HCT116 (cell line): ENCODE results near the gene ODF2L. TPM values are rescaled to one million over a fixed set of nuclear protein-coding genes. Genes with fewer than 3 reads are reported as not detected.

Experiments
- ATAC-seq: fragments of 200-7000 bp; cut with Tn5 transposase; 2 replicates; pipeline ENCODE4 v1.9.1; 2020; ENCODE audit warnings: mild to moderate bottlenecking, moderate library complexity
- BruUV-seq: library from RNA; stranded (reverse); fragments of 400-500 nt; replicated peaks from 2 replicates; lab custom pipeline; 2021; lab: Mats Ljungman, UMichigan
- CTCF ChIA-PET: fragments of 300-600 bp; sonication (Branson Sonifier 250); formaldehyde crosslinking; loops from one replicate; lab custom pipeline; 2021; ENCODE audit warnings: antibody characterized with exemption; lab: Charles Lee
- POLR2A ChIA-PET: fragments of 300-600, 350-600 bp; sonication (Branson Sonifier 250); formaldehyde crosslinking; loops from one replicate; lab custom pipeline; 2021; ENCODE audit warnings: antibody characterized with exemption; lab: Charles Lee
- RAD21 ChIA-PET, 2 experiments: fragments of 300-600 bp; sonication (Branson Sonifier 250); formaldehyde crosslinking; loops; one replicate each; lab custom pipeline; 2023; ENCODE audit warnings: low total read pairs in 2 of 2; ENCODE audit not compliant: uncharacterized antibody in 2 of 2, unreplicated experiment in 2 of 2, low non-redundant PET in 1 of 2; lab: Charles Lee
- DNase-seq: peaks from one replicate; pipeline ENCODE4 v3.0.0-alpha.2; 2010; ENCODE audit warnings: low read depth, low spot score
- H2AFZ ChIP-seq: fragments of 200-600 bp; shearing (Covaris generic), sonication (generic); 2 replicates; pipeline ENCODE4 v1.6.1; 2017; ENCODE audit warnings: low read depth, mixed run types, mixed read lengths, antibody characterized with exemption, low read length; ENCODE audit not compliant: poor library complexity, severe bottlenecking
- H3K27ac ChIP-seq: 2 replicates; pipeline ENCODE4 v1.5.1; 2012; ENCODE audit warnings: low read depth, low read length
- H3K27me3 ChIP-seq: fragments of 200-600 bp; sonication (generic); 2 replicates; pipeline ENCODE4 v1.6.1; 2016; ENCODE audit warnings: mixed run types, low read length, mixed read lengths; ENCODE audit not compliant: insufficient read depth
- H3K36me3 ChIP-seq, 2 experiments: fragments of 200-500 bp in 1 of 2; fragments of 200-600 bp in 1 of 2; sonication (Bioruptor generic) in 1 of 2; sonication (generic) in 1 of 2; 2 replicates each; pipeline versions ENCODE4 v1.5.1 to v1.6.1; 2014 to 2016; ENCODE audit warnings: low read length in 2 of 2, inconsistent platforms in 1 of 2, mixed read lengths in 1 of 2, mixed run types in 1 of 2; ENCODE audit not compliant: insufficient read depth in 2 of 2, control insufficient read depth in 1 of 2
- H3K4me1 ChIP-seq, 2 experiments: fragments of 200-600 bp in 1 of 2; sonication (generic) in 1 of 2; 2 replicates each; pipeline versions ENCODE4 v1.5.1 to v1.6.1; 2012 to 2017; ENCODE audit warnings: low read length in 2 of 2, inconsistent platforms in 1 of 2, mild to moderate bottlenecking in 1 of 2, mixed read lengths in 1 of 2, mixed run types in 1 of 2, moderate library complexity in 1 of 2; ENCODE audit not compliant: insufficient read depth in 2 of 2, control insufficient read depth in 1 of 2
- H3K4me2 ChIP-seq: fragments of 200-600 bp; sonication (generic); 2 replicates; pipeline ENCODE4 v1.6.1; 2017; ENCODE audit warnings: mixed run types, low read length, mixed read lengths
- H3K4me3 ChIP-seq, 2 experiments: fragments of 200-600 bp in 1 of 2; sonication (generic) in 1 of 2; replicated peaks in 1 of 2; 2 replicates each; pipeline ENCODE4 v1.5.1; 2011 to 2016; ENCODE audit warnings: low read length in 2 of 2, control low read depth in 1 of 2, low read depth in 1 of 2, mild to moderate bottlenecking in 1 of 2, mixed read lengths in 1 of 2, mixed run types in 1 of 2
- H3K79me2 ChIP-seq: fragments of 200-600 bp; sonication (generic); 2 replicates; pipeline ENCODE4 v1.6.1; 2017; ENCODE audit warnings: mild to moderate bottlenecking, mixed run types, low read length, moderate library complexity, mixed read lengths; ENCODE audit not compliant: insufficient read depth
- H3K9ac ChIP-seq: fragments of 200-600 bp; sonication (generic); 2 replicates; pipeline ENCODE4 v1.6.1; 2016; ENCODE audit warnings: low read length, mixed read lengths
- H3K9me2 ChIP-seq: fragments of 200-600 bp; sonication (generic), shearing (Covaris generic); 2 replicates; pipeline ENCODE4 v1.6.1; 2017; ENCODE audit warnings: mixed run types, mild to moderate bottlenecking, moderate library complexity; ENCODE audit not compliant: insufficient read depth
- H3K9me3 ChIP-seq, 2 experiments: fragments of 200-500 bp in 1 of 2; fragments of 200-600 bp in 1 of 2; sonication (Bioruptor generic) in 1 of 2; sonication (generic) in 1 of 2; 2 replicates each; pipeline ENCODE4 v1.6.1; 2014 to 2017; ENCODE audit warnings: low read length in 2 of 2, mixed read lengths in 2 of 2, inconsistent platforms in 1 of 2, low read depth in 1 of 2, mild to moderate bottlenecking in 1 of 2, mixed run types in 1 of 2, moderate library complexity in 1 of 2; ENCODE audit not compliant: control insufficient read depth in 1 of 2, insufficient read depth in 1 of 2
- H4K20me1 ChIP-seq: fragments of 200-600 bp; sonication (generic), shearing (Covaris generic); 2 replicates; pipeline ENCODE4 v1.6.1; 2017; ENCODE audit warnings: mixed run types, mild to moderate bottlenecking, moderate library complexity; ENCODE audit not compliant: insufficient read depth
- CBX3 ChIP-seq: IDR thresholded peaks from 2 replicates; pipeline ENCODE4 v1.6.1; 2012; ENCODE audit warnings: low read depth
- CEBPB ChIP-seq: IDR thresholded peaks from 2 replicates; pipeline ENCODE4 v1.6.1; 2012; ENCODE audit warnings: low read depth
- ELF1 ChIP-seq: IDR thresholded peaks from 2 replicates; pipeline ENCODE4 v1.6.1; 2012; ENCODE audit warnings: low read depth, borderline replicate concordance
- EZH2 ChIP-seq: fragments of 200-600 bp; sonication (generic); IDR thresholded peaks from 2 replicates; pipeline ENCODE4 v1.6.1; 2017; ENCODE audit warnings: antibody characterized with exemption, mixed run types
- EZH2phosphoT487 ChIP-seq: fragments of 200-600 bp; IDR thresholded peaks from 2 replicates; pipeline ENCODE4 v1.6.1; 2018; ENCODE audit warnings: antibody characterized with exemption, borderline replicate concordance
- POLR2A ChIP-seq: IDR thresholded peaks from 2 replicates; pipeline ENCODE4 v1.7.0; 2011; ENCODE audit warnings: borderline replicate concordance; ENCODE audit not compliant: insufficient read depth, insufficient read length; ENCODE audit errors: extremely low read depth
- POLR2AphosphoS5 ChIP-seq: IDR thresholded peaks from 2 replicates; pipeline ENCODE4 v1.6.1; 2011; ENCODE audit warnings: mild to moderate bottlenecking, low read depth, low read length, moderate library complexity
- RAD21 ChIP-seq: IDR thresholded peaks from 2 replicates; pipeline ENCODE4 v1.6.1; 2012; ENCODE audit warnings: low read depth, mild to moderate bottlenecking
- SIN3A ChIP-seq: IDR thresholded peaks from 2 replicates; pipeline ENCODE4 v1.6.1; 2012; ENCODE audit warnings: low read depth
- SRF ChIP-seq: IDR thresholded peaks from 2 replicates; pipeline ENCODE4 v1.6.1; 2012; ENCODE audit warnings: low read depth
- TCF7L2 ChIP-seq: IDR thresholded peaks from 2 replicates; pipeline ENCODE4 v1.7.0; 2011; ENCODE audit warnings: borderline replicate concordance, inconsistent platforms; ENCODE audit not compliant: insufficient read depth, insufficient read length; ENCODE audit errors: extremely low read depth
- ZFX ChIP-seq: fragments of 450-650 bp; IDR thresholded peaks from 2 replicates; pipeline ENCODE4 v1.6.1; 2017
- ZNF274 ChIP-seq: fragments of 200-500 bp; sonication (Bioruptor generic); IDR thresholded peaks from 2 replicates; pipeline ENCODE4 v1.6.1; 2014; ENCODE audit warnings: mild to moderate bottlenecking, low read depth, low read length, inconsistent platforms
- intact Hi-C: fragments of 100-400 bp; cut with micrococcal nuclease; formaldehyde crosslinking; loops from 2 replicates; pipeline ENCODE4 v1.10.0; 2022
- total RNA-seq: library from RNA; stranded (reverse); gene quantifications from one replicate; pipeline ENCODE4 v1.2.1, GENCODE V29; 2021; ENCODE audit not compliant: unreplicated experiment
- TF ChIP-seq, protein P1 (sequence below): IDR thresholded peaks from 2 replicates; pipeline ENCODE4 v1.6.1; 2012
- TF ChIP-seq, protein P2 (sequence below): IDR thresholded peaks from 2 replicates; pipeline ENCODE4 v1.6.1; 2012

Gene ODF2L
- total RNA-seq, 1 experiment from 2014 or later, result 33.7 TPM

DNA sequence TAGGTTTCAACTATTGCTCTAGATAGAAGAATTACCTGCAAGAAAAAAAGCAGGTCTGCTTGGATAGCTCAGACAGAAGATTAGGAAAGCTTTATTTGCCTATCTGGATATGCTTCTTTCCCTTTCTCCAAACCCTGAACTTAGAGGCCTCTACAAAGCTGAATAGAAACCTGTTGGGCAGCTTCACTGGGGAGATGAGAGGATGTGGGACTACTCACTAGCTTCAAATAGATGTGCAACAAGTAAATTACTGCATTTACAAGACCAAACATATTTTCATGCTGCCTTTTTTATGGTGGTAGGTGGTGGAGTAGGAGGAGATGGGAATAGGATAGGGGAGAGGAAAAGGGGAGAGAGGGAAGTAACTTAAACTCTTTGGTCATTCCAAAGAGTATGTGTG lies 34.3 kb upstream of the ODF2L start:
- Histone ChIP-seq H3K36me3 (no peaks in the 10 kb centered on the region), H3K4me2 (no peak overlapping the region), H3K9ac (no peak overlapping the region), H3K79me2 (no peaks in the 10 kb centered on the region), H3K27ac (no peak overlapping the region), H2AFZ (no peak overlapping the region), H3K4me1 (no peaks in the 10 kb centered on the region), H3K9me2 (no peaks in the 10 kb centered on the region), H3K27me3 (no peaks in the 10 kb centered on the region), H3K9me3 (no peaks in the 10 kb centered on the region), H4K20me1 (no peaks in the 10 kb centered on the region), H3K4me3 (no peak overlapping the region)
- CTCF ChIA-PET, result no interaction called here
- no TSS peak for BruUV-seq
- intact Hi-C loops, result no loop called here
- no peak for TF ChIP-seq CBX3
- no peak for TF ChIP-seq SRF
- TF ChIP-seq POLR2AphosphoS5, result no peak
- no peak for TF ChIP-seq EZH2phosphoT487
- TF ChIP-seq SIN3A, result no peak
- no peak for TF ChIP-seq EZH2
- TF ChIP-seq ZFX, result no peak
- TF ChIP-seq, protein P1, sequence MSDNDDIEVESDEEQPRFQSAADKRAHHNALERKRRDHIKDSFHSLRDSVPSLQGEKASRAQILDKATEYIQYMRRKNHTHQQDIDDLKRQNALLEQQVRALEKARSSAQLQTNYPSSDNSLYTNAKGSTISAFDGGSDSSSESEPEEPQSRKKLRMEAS, result no peak
- TF ChIP-seq RAD21, result no peak
- no peak for TF ChIP-seq ELF1
- no peak for TF ChIP-seq ZNF274
- no peak for TF ChIP-seq POLR2A
- no peak for TF ChIP-seq TCF7L2
- TF ChIP-seq, protein P2, sequence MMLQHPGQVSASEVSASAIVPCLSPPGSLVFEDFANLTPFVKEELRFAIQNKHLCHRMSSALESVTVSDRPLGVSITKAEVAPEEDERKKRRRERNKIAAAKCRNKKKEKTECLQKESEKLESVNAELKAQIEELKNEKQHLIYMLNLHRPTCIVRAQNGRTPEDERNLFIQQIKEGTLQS, result no peak
- TF ChIP-seq CEBPB, result no peak
- POLR2A ChIA-PET, result no interaction called here
- no peak for ATAC-seq
- DNase-seq, result no peak
- RAD21 ChIA-PET, result no interaction called here
